Measurements from ENCODE around the gene LIN28A.

- TF ChIP-seq CTCF (IDR thresholded peaks at IDR 0.05) = no peak
- no peak for TF ChIP-seq POLR2A (IDR thresholded peaks at IDR 0.05)
These were observed 61.1 kb downstream of the LIN28A start for GRCh38 chr1:26471498-26472319.

Data from uterus (tissue), 2 donors.